Spleen (tissue), 11 donors: ENCODE data around the gene ATG14. TPM values are rescaled to one million over a fixed set of nuclear protein-coding genes. Genes with fewer than 3 reads are reported as not detected.

ENCODE experiments used
- DNase-seq: peaks from one replicate; pipeline ENCODE4 v3.0.0-alpha.2; 2020
- H3K27ac ChIP-seq, 8 donors: fragments of 200-600 bp; sonication (generic) in 7 of 8; 1 replicate in 4 of 8; 2 replicates in 4 of 8; pipeline versions ENCODE4 v1.5.0 to v1.8.0; 2016 to 2021; ENCODE audit warnings: inconsistent platforms in 4 of 8, mild to moderate bottlenecking in 4 of 8, moderate library complexity in 1 of 8
- H3K27me3 ChIP-seq, 7 donors: fragments of 200-600 bp; sonication (generic) in 6 of 7; replicated peaks in 1 of 7; 1 replicate in 4 of 7; 2 replicates in 3 of 7; pipeline versions ENCODE4 v1.5.0 to v1.8.0; 2016 to 2021; ENCODE audit warnings: inconsistent platforms in 3 of 7, mild to moderate bottlenecking in 1 of 7
- H3K36me3 ChIP-seq, 6 donors: fragments of 200-600 bp; sonication (generic) in 5 of 6; 1 replicate in 4 of 6; 2 replicates in 2 of 6; pipeline versions ENCODE4 v1.5.0 to v1.8.0; 2016 to 2021; ENCODE audit warnings: inconsistent platforms in 2 of 6
- H3K4me1 ChIP-seq, 6 donors: fragments of 200-600 bp; sonication (generic) in 5 of 6; 1 replicate in 3 of 6; 2 replicates in 3 of 6; pipeline versions ENCODE4 v1.5.0 to v1.8.0; 2016 to 2021; ENCODE audit warnings: inconsistent platforms in 3 of 6
- H3K4me3 ChIP-seq, 8 donors: fragments of 200-600 bp; sonication (generic) in 7 of 8; 1 replicate in 4 of 8; 2 replicates in 4 of 8; pipeline versions ENCODE4 v1.5.0 to v1.8.0; 2016 to 2021; ENCODE audit warnings: inconsistent platforms in 4 of 8, mild to moderate bottlenecking in 4 of 8, moderate library complexity in 2 of 8
- H3K9me3 ChIP-seq, 8 donors: fragments of 200-600 bp; sonication (generic) in 7 of 8; 1 replicate in 4 of 8; 2 replicates in 4 of 8; pipeline versions ENCODE4 v1.5.0 to v1.8.0; 2016 to 2021; ENCODE audit warnings: inconsistent platforms in 4 of 8
- POLR2A ChIP-seq, 3 donors: fragments of 450-650 bp; IDR thresholded peaks; one replicate each; pipeline ENCODE4 v1.5.1; 2017; ENCODE audit warnings: antibody characterized with exemption in 3 of 3, mild to moderate bottlenecking in 1 of 3
- POLR2AphosphoS5 ChIP-seq, 3 donors: sonication (generic); formaldehyde crosslinking; IDR thresholded peaks; one replicate each; pipeline ENCODE4 v1.5.1; 2017; ENCODE audit warnings: antibody characterized with exemption in 3 of 3
- WGBS, 5 donors: extraction: QIAGEN DNeasy Blood & Tissue Kit in 3 of 5; methylation state at CpG; one replicate each; pipeline versions ENCODE4 v1.1.5 to v1.1.7; 2013 to 2018; 5-methylcytosine and 5-hydroxymethylcytosine counted together
- intact Hi-C: fragments of 100-400 bp; cut with DNase I; formaldehyde crosslinking; loops from one replicate; pipeline ENCODE4 v1.15.0; 2023; ENCODE audit warnings: low total_unique reads
- polyA plus RNA-seq, 3 donors: library from polyadenylated mRNA; stranded (reverse); fragments of 200-250 nt; gene quantifications; one replicate each; pipeline ENCODE4 v1.2.1, GENCODE V29; 2013
- small RNA-seq, 4 donors: library from RNA; depleted of rRNA; stranded (forward); fragments of <200 nt; gene quantifications; one replicate each; pipeline ENCODE3, GENCODE V24; 2016
- total RNA-seq, 7 donors: library from RNA; depleted of rRNA in 3 of 7; stranded (reverse); fragments of >200 nt in 3 of 7; fragmentation: NEBNext Ultra II Directional in 4 of 7; extraction: Animal tissue kit (Norgen Biotek cat#: 25700) in 4 of 7; gene quantifications; one replicate each; pipeline versions ENCODE4 v1.1.0 to v1.2.1, GENCODE V29; 2016 to 2021
- TF ChIP-seq, protein P1 (sequence below), 11 experiments: fragments of 200-600 bp in 7 of 11; fragments of 450-650 bp in 4 of 11; sonication (generic) in 4 of 11; IDR thresholded peaks in 8 of 11; conservative IDR thresholded peaks in 3 of 11; 1 replicate in 7 of 11; 2 replicates in 4 of 11; pipeline versions ENCODE4 v1.4.0 to v1.8.0; 2016 to 2021; ENCODE audit warnings: antibody characterized with exemption in 11 of 11, inconsistent platforms in 4 of 11, mild to moderate bottlenecking in 1 of 11
- donor health status: healthy with polysubstance abuse.
- donor health status: DM: no; HTN: no; CAD: no; lungs with moderate emphysema.
- donor health status: DM: no; HTN: no; CAD: no.
- donor health status: Bipolar disorder and iron deficiency.
- donor health status: healthy.
- donor health status: DM: no; HTN: no; CAD: no.
- donor health status: DM: yes; HTN: yes; CAD: no.

Gene ATG14
- total and polyA plus RNA-seq, 10 donors, result 5.4 to 14.8 (median 12.1) TPM

DNA sequence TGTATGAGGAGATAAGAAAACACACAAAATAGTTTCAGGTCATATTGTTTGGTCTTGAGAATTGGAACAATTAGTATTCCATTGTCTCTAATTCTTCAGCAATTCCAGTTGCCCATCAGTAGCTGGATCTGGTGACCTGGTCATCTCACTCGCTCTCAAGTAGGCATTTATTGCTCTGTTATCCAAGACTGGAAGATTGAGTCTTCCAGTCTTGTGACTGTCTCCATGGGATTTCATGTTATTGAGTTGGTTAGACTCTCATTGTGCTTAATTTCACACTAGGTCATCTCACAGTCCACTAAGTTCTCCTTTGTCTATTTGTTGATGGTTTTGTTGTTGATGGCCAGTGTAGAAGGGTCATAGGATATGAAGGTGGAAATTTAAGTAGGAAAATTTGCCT is 92.9 kb downstream of the ATG14 start:
- Histone ChIP-seq H3K27ac (no peak overlapping the region), H3K27me3 (no peaks in the 10 kb centered on the region), H3K9me3 (peaks cover 0 to 8% (median 1%) of the 10 kb centered on the region in 8 donors), H3K4me1 (no peaks in the 10 kb centered on the region), H3K4me3 (no peak overlapping the region), H3K36me3 (peaks cover 0 to 47% (median 3%) of the 10 kb centered on the region in 6 donors)
- TF ChIP-seq POLR2A (IDR thresholded peaks at IDR 0.05), result no peak
- TF ChIP-seq POLR2AphosphoS5 (IDR thresholded peaks at IDR 0.05), result no peak
- TF ChIP-seq, protein P1, sequence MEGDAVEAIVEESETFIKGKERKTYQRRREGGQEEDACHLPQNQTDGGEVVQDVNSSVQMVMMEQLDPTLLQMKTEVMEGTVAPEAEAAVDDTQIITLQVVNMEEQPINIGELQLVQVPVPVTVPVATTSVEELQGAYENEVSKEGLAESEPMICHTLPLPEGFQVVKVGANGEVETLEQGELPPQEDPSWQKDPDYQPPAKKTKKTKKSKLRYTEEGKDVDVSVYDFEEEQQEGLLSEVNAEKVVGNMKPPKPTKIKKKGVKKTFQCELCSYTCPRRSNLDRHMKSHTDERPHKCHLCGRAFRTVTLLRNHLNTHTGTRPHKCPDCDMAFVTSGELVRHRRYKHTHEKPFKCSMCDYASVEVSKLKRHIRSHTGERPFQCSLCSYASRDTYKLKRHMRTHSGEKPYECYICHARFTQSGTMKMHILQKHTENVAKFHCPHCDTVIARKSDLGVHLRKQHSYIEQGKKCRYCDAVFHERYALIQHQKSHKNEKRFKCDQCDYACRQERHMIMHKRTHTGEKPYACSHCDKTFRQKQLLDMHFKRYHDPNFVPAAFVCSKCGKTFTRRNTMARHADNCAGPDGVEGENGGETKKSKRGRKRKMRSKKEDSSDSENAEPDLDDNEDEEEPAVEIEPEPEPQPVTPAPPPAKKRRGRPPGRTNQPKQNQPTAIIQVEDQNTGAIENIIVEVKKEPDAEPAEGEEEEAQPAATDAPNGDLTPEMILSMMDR (IDR thresholded peaks at IDR 0.05 in 8 of 11, conservative IDR thresholded peaks at IDR 0.05 in 3 of 11), result no peak
- intact Hi-C loops, result no loop called here
- 92 to 100% (median 100%) methylated on average over 1 of the region's 1 CpG for WGBS, 5 donors
- no peak for DNase-seq

GRCh38 chr14:55317542-55318306 is 93.9 kb downstream of the ATG14 start:
- peaks cover 0 to 56% (median 5%) of the 10 kb centered on the region in 6 donors for H3K36me3 ChIP-seq
- 63 to 95% (median 80%) methylated on average over 3 of the region's 3 CpGs for WGBS, 5 donors
- H3K27ac ChIP-seq, result no peak overlapping the region
- intact Hi-C loops, result no loop called here
- H3K9me3 ChIP-seq, result peaks cover 5 to 17% (median 11%) of the 10 kb centered on the region in 8 donors
- no peaks in the 10 kb centered on the region for H3K27me3 ChIP-seq
- TF ChIP-seq, protein P1 (IDR thresholded peaks at IDR 0.05 in 8 of 11, conservative IDR thresholded peaks at IDR 0.05 in 3 of 11), result no peak
- no peak for TF ChIP-seq POLR2AphosphoS5 (IDR thresholded peaks at IDR 0.05)
- TF ChIP-seq POLR2A (IDR thresholded peaks at IDR 0.05), result no peak
- no peak overlapping the region for H3K4me3 ChIP-seq
- H3K4me1 ChIP-seq, result no peaks in the 10 kb centered on the region
- no peak for DNase-seq

DNA sequence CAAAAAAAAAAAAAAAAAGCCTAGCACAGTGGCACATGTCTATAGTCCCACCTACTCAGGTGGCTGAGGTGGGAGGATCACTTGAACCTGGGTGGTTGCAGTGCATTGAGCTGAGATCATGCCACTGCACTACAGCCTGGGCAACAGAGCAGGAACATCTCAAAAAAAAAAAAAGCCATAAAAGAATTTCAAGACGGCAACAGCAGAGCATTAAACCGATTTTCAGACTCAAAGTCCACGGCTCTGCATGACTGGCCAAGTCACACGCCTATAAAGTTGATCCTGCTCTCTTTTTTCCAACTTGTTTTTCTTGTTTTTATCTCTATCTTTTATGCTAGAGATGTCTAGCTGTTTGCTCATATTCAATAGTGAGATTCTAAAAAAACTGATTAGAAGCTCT is 95.1 kb downstream of the ATG14 start:
- WGBS, 5 donors, result 90 to 97% (median 94%) methylated on average over 4 of the region's 4 CpGs
- DNase-seq, result no peak

More for the DNA sequence above, 95.1 kb downstream of the ATG14 start:
- no peak overlapping the region for H3K4me3 ChIP-seq
- no peak overlapping the region for H3K27ac ChIP-seq
- H3K27me3 ChIP-seq, result no peaks in the 10 kb centered on the region
- TF ChIP-seq, protein P1 (IDR thresholded peaks at IDR 0.05 in 8 of 11, conservative IDR thresholded peaks at IDR 0.05 in 3 of 11), result no peak
- no peak for TF ChIP-seq POLR2A (IDR thresholded peaks at IDR 0.05)
- no peak for TF ChIP-seq POLR2AphosphoS5 (IDR thresholded peaks at IDR 0.05)
- peaks cover 0 to 68% (median 8%) of the 10 kb centered on the region in 6 donors for H3K36me3 ChIP-seq
- intact Hi-C loops, result no loop called here
- no peaks in the 10 kb centered on the region for H3K4me1 ChIP-seq
- H3K9me3 ChIP-seq, result peaks cover 13 to 29% (median 22%) of the 10 kb centered on the region in 8 donors

Small RNA genes within 50 kb of the gene (small RNA-seq; reads per million reads assigned to genes)
- 0 reads per million in 4 donors for gene AL356801.1

Other genes starting within 250 kb of the ATG14 start
- 1 to 10 TPM; 1.6 to 8.1 (median 4.3) TPM for gene DLGAP5, start 220.2 kb downstream of the ATG14 start, total RNA-seq
- 1 to 10 TPM in 2 of 3 donors, under 1 TPM in 1; 0.50 to 3.4 (median 1.6) TPM for gene DLGAP5, start 220.2 kb downstream of the ATG14 start, polyA plus RNA-seq
- 10 to 100 TPM; 23.8 to 46.0 (median 32.6) TPM for gene FBXO34, start 140.4 kb downstream of the ATG14 start, total RNA-seq
- 1 to 10 TPM; 5.8 to 9.4 (median 7.9) TPM for gene FBXO34, start 140.4 kb downstream of the ATG14 start, polyA plus RNA-seq
- gene TBPL2, start 28.8 kb upstream of the ATG14 start, total RNA-seq, result not detected
- gene TBPL2, start 28.8 kb upstream of the ATG14 start, polyA plus RNA-seq, result not detected
- 100 to 1,000 TPM in 6 of 7 donors, 10 to 100 TPM in 1; 99.7 to 139 (median 123) TPM for gene KTN1, start 168.4 kb upstream of the ATG14 start, total RNA-seq
- 10 to 100 TPM; 53.1 to 58.7 (median 57.8) TPM for gene KTN1, start 168.4 kb upstream of the ATG14 start, polyA plus RNA-seq